GM19328 (cell line): ENCODE measurements around the gene ZAR1L.

Experiments
- ATAC-seq: cut with Tn5 transposase; IDR thresholded peaks from one replicate; pipeline ENCODE4 v1.9.1; 2021; ENCODE audit warnings: mild to moderate bottlenecking, moderate library complexity; ENCODE audit not compliant: unreplicated experiment

The ZAR1L gene

GRCh38 chr13:32257649-32258048 is 57.5 kb downstream of the ZAR1L start:
- ATAC-seq: no peak

GRCh38 chr13:32256243-32256642 is 58.9 kb downstream of the ZAR1L start:
- ATAC-seq: no peak

GRCh38 chr13:32255724-32256109 is 59.4 kb downstream of the ZAR1L start:
- ATAC-seq: no peak

DNA sequence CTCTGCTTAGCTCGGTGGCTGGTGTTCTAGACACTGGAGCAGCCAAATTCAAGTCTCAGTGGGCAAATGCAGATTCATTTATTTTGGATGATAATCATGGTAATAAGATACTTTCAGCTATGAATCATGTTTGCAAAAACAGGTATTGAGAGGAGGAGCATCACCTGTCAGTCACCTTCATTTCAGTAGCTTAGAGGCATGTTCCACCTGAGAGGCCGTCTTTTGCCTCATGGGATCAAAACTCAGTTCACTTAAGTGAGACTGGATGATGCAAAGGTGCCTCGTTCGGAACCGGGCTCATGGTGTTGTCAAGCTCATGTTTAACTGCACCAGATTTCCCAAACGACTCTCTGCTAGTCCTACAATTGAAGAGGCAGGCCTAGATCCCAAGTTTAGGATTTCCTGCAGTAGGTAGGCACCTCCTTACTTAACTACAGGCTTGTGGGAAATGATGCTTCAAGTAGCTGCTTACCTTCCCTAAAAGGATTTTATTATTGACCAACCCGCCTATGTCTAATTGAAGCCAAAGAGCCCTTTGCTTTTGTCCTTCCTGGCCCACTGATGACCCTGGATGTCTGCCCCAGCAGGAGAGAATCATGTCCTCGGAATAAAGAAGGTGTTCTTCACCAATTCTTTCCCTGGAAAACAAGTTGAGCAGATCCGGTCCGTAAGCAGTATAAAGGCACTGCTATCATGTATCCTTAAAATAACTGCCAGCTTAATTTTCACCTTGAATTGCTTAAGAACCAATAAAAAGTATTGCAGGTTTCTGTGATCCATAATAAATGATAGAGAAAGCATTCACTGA is 60.0 kb downstream of the ZAR1L start:
- no peak for ATAC-seq

- ATAC-seq: no peak
Observed at GRCh38 chr13:32254416-32254815, 60.7 kb downstream of the ZAR1L start.

- no peak for ATAC-seq
Observed at GRCh38 chr13:32253911-32254399, 61.2 kb downstream of the ZAR1L start.
